Sigmoid colon (tissue), 4 donors: ENCODE results near the gene RNF224.

Source experiments
- CTCF ChIP-seq, 4 experiments: fragments of 450-650 bp in 3 of 4; fragments of 200-600 bp in 1 of 4; IDR thresholded peaks; one replicate each; pipeline ENCODE4 v1.5.1; 2016 to 2019; ENCODE audit warnings: antibody characterized with exemption in 4 of 4, mild to moderate bottlenecking in 3 of 4, moderate library complexity in 2 of 4
- EP300 ChIP-seq, 4 donors: sonication (generic); formaldehyde crosslinking; IDR thresholded peaks; one replicate each; pipeline ENCODE4 v1.6.1; 2017; ENCODE audit warnings: antibody characterized with exemption in 4 of 4
- POLR2A ChIP-seq, 2 donors: fragments of 450-650 bp; IDR thresholded peaks; one replicate each; pipeline ENCODE4 v1.6.1; 2016; ENCODE audit warnings: antibody characterized with exemption in 2 of 2, mild to moderate bottlenecking in 2 of 2, moderate library complexity in 2 of 2
- POLR2AphosphoS5 ChIP-seq, 4 donors: sonication (generic); formaldehyde crosslinking; IDR thresholded peaks; one replicate each; pipeline ENCODE4 v1.6.1; 2017; ENCODE audit warnings: antibody characterized with exemption in 4 of 4

GRCh38 chr9:137263506-137263905, 36.2 kb downstream of the RNF224 start:
- TF ChIP-seq POLR2A (IDR thresholded peaks at IDR 0.05) = no peak
- no peak for TF ChIP-seq CTCF (IDR thresholded peaks at IDR 0.05)
- no peak for TF ChIP-seq POLR2AphosphoS5 (IDR thresholded peaks at IDR 0.05)
- TF ChIP-seq EP300 (IDR thresholded peaks at IDR 0.05) = no peak
